ENCODE results near the gene P2RX1. TPM values are rescaled to one million over a fixed set of nuclear protein-coding genes. Genes with fewer than 3 reads are reported as not detected.

The P2RX1 gene
- total and polyA plus RNA-seq, 2 of the 4 experiments (the other 2 are of a cell fraction) = not detected

DNA sequence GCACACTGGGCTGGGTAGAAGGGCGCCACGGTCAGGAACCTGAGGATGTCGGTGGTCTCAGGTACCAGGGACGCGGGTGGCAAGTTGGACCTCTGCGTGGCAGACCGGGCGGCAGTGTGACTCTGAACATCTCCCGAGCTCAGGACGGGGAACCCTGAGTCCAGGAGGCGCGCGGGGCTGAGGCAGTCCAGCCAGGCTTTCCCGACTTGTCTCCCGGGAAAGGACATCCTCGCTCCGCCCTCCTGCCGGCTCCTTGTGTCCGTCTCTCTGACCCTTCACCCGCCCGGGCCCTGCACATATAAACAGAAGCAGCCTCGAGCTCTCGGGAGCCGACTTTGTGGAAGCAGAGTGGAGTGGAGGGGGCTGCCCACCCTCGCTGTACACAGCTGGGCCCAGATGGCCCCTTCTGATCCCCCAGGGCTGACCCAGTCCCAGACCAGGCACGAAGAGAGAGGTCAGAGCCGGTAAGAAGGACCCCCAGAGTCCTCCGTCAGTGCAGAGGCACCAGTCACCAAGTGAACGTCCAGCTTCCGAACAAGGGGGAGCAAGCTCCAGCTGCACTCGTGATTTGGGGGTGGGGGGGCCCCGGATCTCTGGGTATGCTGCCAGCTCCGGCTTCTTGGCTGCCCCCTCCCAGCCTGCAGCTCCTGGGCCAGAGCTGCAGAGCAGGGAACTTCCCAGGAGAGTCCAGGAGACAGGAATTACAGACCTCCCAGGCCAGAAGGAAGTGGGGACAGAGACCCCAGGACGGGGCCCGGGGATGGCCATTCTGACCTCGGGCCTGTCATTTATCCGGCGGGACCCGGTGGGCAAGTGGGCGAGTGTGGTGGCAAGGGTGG is 8.5 kb upstream of the P2RX1 start:
- H3K4me2 ChIP-seq (ENCODE audit: low read depth, low read length) = no peak overlapping the region
- H3K36me3 ChIP-seq (ENCODE audit: control insufficient read depth, insufficient read depth, low read length) = no peaks in the 10 kb centered on the region
- no peaks in the 10 kb centered on the region for H4K20me1 ChIP-seq (ENCODE audit: insufficient read depth, low read length)
- no peak overlapping the region for H3K56ac ChIP-seq (ENCODE audit: extremely low read depth, insufficient read depth, low read length)
- H2AFZ ChIP-seq (replicated peaks; ENCODE audit: low read length, poor library complexity) = peak overlapping the region; percentile 5
- no peak overlapping the region for H2BK120ac ChIP-seq (ENCODE audit: low read depth, low read length)
- H3K23ac ChIP-seq (ENCODE audit: low read depth, low read length) = no peak overlapping the region
- in situ Hi-C loops (cut with MboI; ENCODE audit: low sequenced_read_pairs) (no loop called here), dilution Hi-C loops (cut with HindIII; ENCODE audit: low sequenced_read_pairs, unreplicated experiment) (no loop called here), intact Hi-C loops (cut with micrococcal nuclease) (no loop called here)
- H3K4me3 ChIP-seq (ENCODE audit: insufficient read depth, low read depth, low read length) = no peak overlapping the region
- no peak overlapping the region for H4K8ac ChIP-seq (ENCODE audit: low read depth in 2 of 2, low read length in 2 of 2)
- H4K91ac ChIP-seq (ENCODE audit: insufficient read depth, low read depth, low read length) = no peak overlapping the region
- no peak overlapping the region for H2AK9ac ChIP-seq (replicated peaks; ENCODE audit: low read depth, low read length, poor library complexity)
- H2BK5ac ChIP-seq (ENCODE audit: low read depth, low read length, poor library complexity, severe bottlenecking) = no peak overlapping the region
- no peak overlapping the region for H4K5ac ChIP-seq (ENCODE audit: low read depth, low read length)
- H3K27me3 ChIP-seq (ENCODE audit: control insufficient read depth, insufficient read depth, low read length) = peaks cover 5% of the 10 kb centered on the region; the same call in 1 of the 2 replicates
- H3K9me1 ChIP-seq (ENCODE audit: insufficient read depth, low read length) = no peaks in the 10 kb centered on the region
- no peak overlapping the region for H3K9ac ChIP-seq (ENCODE audit: low read depth, low read length)
- H3K14ac ChIP-seq (replicated peaks; ENCODE audit: low read depth, low read length) = no peak overlapping the region
- H3K27ac ChIP-seq (ENCODE audit: insufficient read depth, low read length) = no peak overlapping the region
- H3K18ac ChIP-seq (ENCODE audit: low read depth, low read length) = no peak overlapping the region; the same call in 1 of the 2 replicates
- H2BK20ac ChIP-seq (ENCODE audit: low read depth, low read length) = no peak overlapping the region
- peak; percentile 38; the same call in 1 of the 2 replicates for ATAC-seq (ENCODE audit: low read depth)
- H2AK5ac ChIP-seq (ENCODE audit: low read depth, low read length) = no peak overlapping the region
- no peak overlapping the region for H3K4ac ChIP-seq (ENCODE audit: low read depth, low read length)
- ChIA-PET CTCF (interaction anchor here (0.5 to 1.2 kb wide), 2 partner anchors 11 to 149 kb away, joined by 4 to 9 read pairs; no protein-coding TSS in a partner anchor), POLR2A (ENCODE audit: unreplicated experiment) (no interaction called here)
- H2BK15ac ChIP-seq (ENCODE audit: low read depth, low read length) = no peak overlapping the region
- peaks cover 3% of the 10 kb centered on the region; the same call in 1 of the 2 replicates for H3K4me1 ChIP-seq (ENCODE audit: control insufficient read depth, insufficient read depth, low read length)
- DNase-seq = no peak
- H3K79me1 ChIP-seq (ENCODE audit: low read depth in 1 of 2, low read length in 2 of 2) = no peaks in the 10 kb centered on the region
- WGBS, 2 experiments (ENCODE audit: extremely low coverage in 2 of 2, insufficient read length in 1 of 2) = 54% methylated on average over 20 of the region's 40 CpGs; no CpG with 5 or more reads in 1 of the 2 experiments
- no TSS peak for BruUV-seq (replicated peaks)
- no peaks in the 10 kb centered on the region for H3K9me3 ChIP-seq (ENCODE audit: control insufficient read depth, insufficient read depth, low read length)
- TF ChIP-seq RAD21 (IDR thresholded peaks at IDR 0.05; ENCODE audit: low read length) (no peak), RCOR1 (IDR thresholded peaks at IDR 0.05; ENCODE audit: insufficient replicate concordance, low read length) (no peak)
